ENCODE measurements around the gene SIL1. TPM values are rescaled to one million over a fixed set of nuclear protein-coding genes. Genes with fewer than 3 reads are reported as not detected.

Gene SIL1
- total RNA-seq, 1 experiment from 2014 or later: 114 TPM

- H3K27ac Mint-ChIP-seq (ENCODE audit: low read depth, unreplicated experiment): peak overlapping the region; percentile 13
- H3K9me3 Mint-ChIP-seq (ENCODE audit: unreplicated experiment): no peaks in the 10 kb centered on the region
- POLR2A ChIA-PET: interaction anchor here (0.7 to 1.2 kb wide), 4 partner anchors 18 to 137 kb away, joined by 3 read pairs; no protein-coding TSS in a partner anchor
Measured at GRCh38 chr5:139108063-139108824, 89.9 kb downstream of the SIL1 start.

DNA sequence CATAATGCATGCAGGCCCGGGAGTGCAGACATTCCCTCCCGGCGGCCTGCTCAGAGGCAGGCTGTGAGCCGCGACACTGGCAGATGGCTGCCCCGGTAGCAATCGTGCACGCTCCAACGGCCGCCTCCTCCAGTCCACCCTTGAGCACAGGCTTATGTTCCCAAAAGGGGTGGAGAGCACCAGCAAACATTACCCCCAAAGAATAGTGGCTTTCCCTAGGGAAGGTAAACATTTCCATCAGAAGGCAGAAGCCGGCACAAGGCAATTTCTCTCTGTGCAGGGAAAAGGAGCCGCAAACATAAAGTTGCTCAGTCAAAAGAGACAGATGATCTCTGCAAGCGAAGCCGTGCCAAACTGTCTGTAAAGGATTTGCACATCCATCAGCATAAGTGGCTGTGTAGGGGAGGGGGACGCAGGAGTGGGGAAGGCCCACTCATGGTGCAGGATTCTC is 92.5 kb downstream of the SIL1 start:
- Mint-ChIP-seq H3K36me3 (ENCODE audit: insufficient read depth, unreplicated experiment) (peaks cover 5% of the 10 kb centered on the region), H3K27ac (ENCODE audit: low read depth, unreplicated experiment) (no peak overlapping the region), H3K4me1 (ENCODE audit: insufficient read depth, unreplicated experiment) (peaks cover 17% of the 10 kb centered on the region), H3K9me3 (ENCODE audit: unreplicated experiment) (no peaks in the 10 kb centered on the region), H3K27me3 (ENCODE audit: insufficient read depth, unreplicated experiment) (no peaks in the 10 kb centered on the region), H3K4me3 (ENCODE audit: unreplicated experiment) (no peak overlapping the region)
- ChIA-PET CTCF (interaction anchor here (0.9 kb wide), 1 partner anchor 149 kb away, joined by 3 read pairs; no protein-coding TSS in a partner anchor), POLR2A (interaction anchor here (1.1 kb wide), 1 partner anchor 13 kb away, joined by 3 read pairs; no protein-coding TSS in a partner anchor)
- DNase-seq (ENCODE audit: unreplicated experiment): no peak
- no TSS peak for BruUV-seq (replicated peaks)
- TF ChIP-seq, protein P1, sequence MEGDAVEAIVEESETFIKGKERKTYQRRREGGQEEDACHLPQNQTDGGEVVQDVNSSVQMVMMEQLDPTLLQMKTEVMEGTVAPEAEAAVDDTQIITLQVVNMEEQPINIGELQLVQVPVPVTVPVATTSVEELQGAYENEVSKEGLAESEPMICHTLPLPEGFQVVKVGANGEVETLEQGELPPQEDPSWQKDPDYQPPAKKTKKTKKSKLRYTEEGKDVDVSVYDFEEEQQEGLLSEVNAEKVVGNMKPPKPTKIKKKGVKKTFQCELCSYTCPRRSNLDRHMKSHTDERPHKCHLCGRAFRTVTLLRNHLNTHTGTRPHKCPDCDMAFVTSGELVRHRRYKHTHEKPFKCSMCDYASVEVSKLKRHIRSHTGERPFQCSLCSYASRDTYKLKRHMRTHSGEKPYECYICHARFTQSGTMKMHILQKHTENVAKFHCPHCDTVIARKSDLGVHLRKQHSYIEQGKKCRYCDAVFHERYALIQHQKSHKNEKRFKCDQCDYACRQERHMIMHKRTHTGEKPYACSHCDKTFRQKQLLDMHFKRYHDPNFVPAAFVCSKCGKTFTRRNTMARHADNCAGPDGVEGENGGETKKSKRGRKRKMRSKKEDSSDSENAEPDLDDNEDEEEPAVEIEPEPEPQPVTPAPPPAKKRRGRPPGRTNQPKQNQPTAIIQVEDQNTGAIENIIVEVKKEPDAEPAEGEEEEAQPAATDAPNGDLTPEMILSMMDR (IDR thresholded peaks at IDR 0.05; ENCODE audit: unreplicated experiment): no peak
- intact Hi-C loops (cut with micrococcal nuclease): no loop called here

More at GRCh38 chr5:139108063-139108824, 89.9 kb downstream of the SIL1 start:
- no peak overlapping the region for H3K4me3 Mint-ChIP-seq (ENCODE audit: unreplicated experiment)
- H3K27me3 Mint-ChIP-seq (ENCODE audit: insufficient read depth, unreplicated experiment): no peaks in the 10 kb centered on the region
- CTCF ChIA-PET: interaction anchor here (0.6 to 1.0 kb wide), 6 partner anchors 8 to 373 kb away, joined by 3 read pairs; no protein-coding TSS in a partner anchor
- TF ChIP-seq, protein P1 (IDR thresholded peaks at IDR 0.05; ENCODE audit: unreplicated experiment): no peak
- BruUV-seq (replicated peaks): no TSS peak
- DNase-seq (ENCODE audit: unreplicated experiment): no peak
- intact Hi-C loops (cut with micrococcal nuclease): no loop called here
- peaks cover 9% of the 10 kb centered on the region for H3K4me1 Mint-ChIP-seq (ENCODE audit: insufficient read depth, unreplicated experiment)
- H3K36me3 Mint-ChIP-seq (ENCODE audit: insufficient read depth, unreplicated experiment): peaks cover 12% of the 10 kb centered on the region

- DNase-seq (ENCODE audit: unreplicated experiment): peak; percentile 90
Measured at GRCh38 chr5:139104577-139105276, 93.4 kb downstream of the SIL1 start.

More at GRCh38 chr5:139104577-139105276, 93.4 kb downstream of the SIL1 start:
- ChIA-PET POLR2A (interaction anchor here (1.1 kb wide), 1 partner anchor 13 kb away, joined by 3 read pairs; no protein-coding TSS in a partner anchor), CTCF (interaction anchor here (0.9 kb wide), 1 partner anchor 150 kb away, joined by 3 read pairs; no protein-coding TSS in a partner anchor)
- Mint-ChIP-seq H3K27me3 (ENCODE audit: insufficient read depth, unreplicated experiment) (no peaks in the 10 kb centered on the region), H3K9me3 (ENCODE audit: unreplicated experiment) (no peaks in the 10 kb centered on the region), H3K4me3 (ENCODE audit: unreplicated experiment) (peak overlapping the region; percentile 26), H3K27ac (ENCODE audit: low read depth, unreplicated experiment) (peak overlapping the region; percentile 79), H3K4me1 (ENCODE audit: insufficient read depth, unreplicated experiment) (peaks cover 25% of the 10 kb centered on the region), H3K36me3 (ENCODE audit: insufficient read depth, unreplicated experiment) (peaks cover 5% of the 10 kb centered on the region)
- TF ChIP-seq, protein P1 (IDR thresholded peaks at IDR 0.05; ENCODE audit: unreplicated experiment): no peak
- TSS peak; percentile 19 for BruUV-seq (replicated peaks)
- intact Hi-C loops (cut with micrococcal nuclease): no loop called here

Measured in MCF 10A (cell line).